Central memory CD4-positive, alpha-beta T cell (primary cell): Measurements from ENCODE around the gene CGB3.
A peak's percentile ranks its signal among the peaks of the same experiment; 100 is the strongest.
"Not testable (repeated sequence)": the region's sequence is repeated elsewhere in the genome, so short reads cannot be mapped to it uniquely, and the experiment has no call there.

Experiments used
- DNase-seq: peaks from one replicate; pipeline ENCODE4 v3.0.0; 2022

The CGB3 gene

DNA sequence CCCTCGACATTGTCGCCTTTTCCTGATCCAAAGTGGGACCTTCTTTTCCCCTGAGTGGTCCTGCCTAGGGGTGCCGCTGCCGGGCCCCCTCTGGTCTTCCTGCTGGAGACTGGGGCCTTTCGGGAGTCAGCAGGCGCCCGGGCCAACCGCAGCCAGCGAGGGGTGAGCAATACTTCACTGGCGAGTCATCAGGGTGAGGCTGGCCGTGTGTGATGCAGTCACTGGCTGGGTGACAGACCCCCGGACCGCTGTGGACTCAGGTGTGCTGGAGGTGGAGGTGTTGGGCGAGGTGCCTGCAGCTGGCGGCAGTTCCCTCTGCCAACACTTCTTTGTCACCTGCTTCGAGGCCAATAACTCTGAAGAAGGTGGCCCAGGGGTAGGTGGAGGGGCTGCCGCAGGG is 18.0 kb upstream of the CGB3 start:
- no peak for DNase-seq

DNA sequence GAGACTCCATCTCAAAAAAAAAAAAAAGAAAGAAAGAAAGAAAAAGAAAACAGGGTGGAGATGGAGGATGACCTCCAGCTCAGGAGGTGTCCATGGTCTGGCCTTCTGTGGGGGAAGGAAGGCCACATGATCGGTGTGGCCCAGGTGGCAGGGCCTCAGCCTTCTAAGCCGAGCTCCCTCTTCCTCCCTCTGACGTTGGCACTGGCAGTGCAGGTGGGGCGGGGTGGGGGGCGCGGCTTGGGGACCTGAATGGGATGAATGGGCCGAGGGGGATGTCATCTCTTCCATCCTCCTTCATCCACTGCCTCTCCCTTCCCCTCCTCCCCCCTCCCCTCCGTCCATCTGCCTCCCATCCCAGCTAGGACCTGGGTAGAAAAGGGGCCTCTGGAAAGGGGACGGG is 15.6 kb upstream of the CGB3 start:
- DNase-seq: not testable (repeated sequence)

DNA sequence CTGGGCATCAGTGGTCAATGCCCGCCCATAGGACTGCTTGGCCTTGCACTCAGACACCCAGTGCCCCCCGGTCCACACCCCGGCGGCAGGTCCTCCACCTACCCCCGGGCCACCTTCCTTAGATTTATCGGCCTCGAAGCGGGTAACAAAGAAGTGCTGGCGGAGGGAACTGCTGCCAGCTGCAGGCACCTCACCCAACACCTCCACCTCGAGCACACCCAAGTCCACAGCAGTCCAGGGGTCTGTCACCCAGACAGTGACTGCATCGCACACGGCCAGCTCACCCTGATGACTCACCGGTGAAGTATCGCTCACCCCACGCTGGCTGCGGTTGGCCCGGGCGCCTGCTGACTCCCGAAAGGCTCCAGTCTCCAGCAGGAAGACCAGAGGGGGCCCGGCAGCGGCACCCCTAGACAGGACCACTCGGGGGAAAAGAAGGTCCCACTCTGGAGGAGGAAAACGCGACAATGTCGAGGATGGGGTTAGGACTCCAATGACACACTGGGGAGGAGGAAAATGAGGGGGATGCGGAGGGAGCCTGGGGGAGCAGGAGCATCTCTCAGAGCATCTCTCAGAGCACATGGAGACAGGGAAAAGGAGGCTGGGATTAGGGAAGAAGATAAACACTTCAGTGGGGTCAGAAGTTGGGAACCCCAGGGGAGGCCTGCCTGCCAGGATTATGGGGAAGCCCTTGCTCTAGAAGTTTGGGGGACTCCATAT is 14.6 kb upstream of the CGB3 start:
- DNase-seq: not testable (repeated sequence)

DNA sequence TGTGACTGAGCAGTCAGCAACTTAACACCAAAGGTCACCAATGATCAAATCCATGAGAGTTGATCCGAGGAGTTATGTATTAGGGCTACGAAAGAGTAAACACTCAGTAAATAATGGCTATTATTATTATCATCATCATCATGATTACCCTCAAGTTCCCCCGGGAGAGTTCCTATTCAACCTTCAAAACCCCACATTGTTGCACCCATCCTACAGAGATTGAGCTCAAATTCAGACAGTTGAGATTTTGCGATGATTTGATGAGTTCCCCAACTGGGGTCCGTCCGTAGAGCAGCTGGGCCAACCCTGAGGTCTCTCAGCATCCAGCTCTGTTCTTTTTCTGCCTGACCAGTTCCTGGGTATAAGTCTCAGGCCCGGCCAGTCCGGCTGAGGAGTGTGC is 14.0 kb upstream of the CGB3 start:
- not testable (repeated sequence) for DNase-seq

DNA sequence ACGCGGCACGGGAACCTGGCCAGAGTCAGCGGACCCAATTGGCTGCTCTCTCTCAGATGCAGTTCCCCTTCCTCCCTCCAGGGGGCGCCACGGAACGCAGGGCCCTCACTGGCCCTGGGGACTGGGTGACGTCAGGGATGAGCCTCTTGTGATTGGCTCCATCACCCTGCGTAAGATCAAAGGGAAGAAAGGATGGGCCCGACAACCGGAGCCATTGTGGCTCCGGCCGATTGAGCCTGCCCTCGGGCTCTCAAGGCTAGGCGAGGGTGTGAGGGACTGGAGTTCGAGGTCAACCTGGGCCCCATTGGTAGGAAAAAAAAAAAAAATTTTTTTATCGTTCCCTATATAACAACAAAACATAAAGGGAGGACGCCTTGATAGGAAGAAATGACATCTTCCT is 12.7 kb upstream of the CGB3 start, which contains the start of gene CGB1:
CGB1 (minus strand) TSS at position 81 of the 400 bp plus-strand sequence. CDS start 184 bp downstream, outside the sequence.
- not testable (repeated sequence) for DNase-seq

DNA sequence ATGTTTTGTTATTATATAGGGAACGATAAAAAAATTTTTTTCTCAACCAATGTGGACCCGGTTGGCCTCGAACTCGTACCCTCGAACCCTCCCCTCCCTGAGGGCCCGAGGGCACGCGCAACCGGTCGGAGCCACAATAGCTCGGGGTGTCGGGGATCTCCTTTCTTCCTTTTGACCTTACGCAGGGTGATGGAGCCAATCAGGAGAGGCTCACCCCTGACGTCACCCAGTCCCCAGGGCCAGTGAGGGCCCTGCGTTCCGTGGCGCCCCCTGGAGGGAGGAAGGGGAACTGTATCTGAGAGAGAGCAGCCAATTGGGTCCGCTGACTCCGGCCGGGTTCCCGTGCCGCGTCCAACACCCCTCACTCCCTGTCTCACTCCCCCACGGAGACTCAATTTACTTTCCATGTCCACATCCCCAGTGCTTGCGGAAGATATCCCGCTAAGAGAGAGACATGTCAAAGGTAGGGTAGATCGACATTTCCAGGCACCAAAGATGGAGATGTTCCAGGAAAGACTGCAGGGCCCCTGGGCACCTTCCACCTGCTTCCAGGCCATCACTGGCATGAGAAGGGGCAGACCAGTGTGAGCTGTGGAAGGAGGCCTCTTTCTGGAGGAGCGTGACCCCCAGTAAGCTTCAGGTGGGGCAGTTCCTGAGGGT is 7.6 kb upstream of the CGB3 start, which contains the start of gene CGB2:
CGB2 (plus strand) TSS at position 249 of the 660 bp plus-strand sequence; CDS start at position 455, 206 bp downstream.
- DNase-seq: peak; percentile 51

DNA sequence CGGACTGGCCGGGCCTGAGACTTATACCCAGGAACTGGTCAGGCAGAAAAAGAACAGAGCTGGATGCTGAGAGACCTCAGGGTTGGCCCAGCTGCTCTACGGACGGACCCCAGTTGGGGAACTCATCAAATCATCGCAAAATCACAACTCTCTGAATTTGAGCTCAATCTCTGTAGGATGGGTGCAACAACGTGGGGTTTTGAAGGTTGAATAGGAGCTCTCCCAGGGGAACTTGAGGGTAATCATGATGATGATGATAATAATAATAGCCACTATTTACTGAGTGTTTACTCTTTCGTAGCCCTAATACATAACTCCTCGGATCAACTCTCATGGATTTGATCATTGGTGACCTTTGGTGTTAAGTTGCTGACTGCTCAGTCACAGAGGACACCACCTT is 6.2 kb upstream of the CGB3 start:
- DNase-seq: not testable (repeated sequence)

DNA sequence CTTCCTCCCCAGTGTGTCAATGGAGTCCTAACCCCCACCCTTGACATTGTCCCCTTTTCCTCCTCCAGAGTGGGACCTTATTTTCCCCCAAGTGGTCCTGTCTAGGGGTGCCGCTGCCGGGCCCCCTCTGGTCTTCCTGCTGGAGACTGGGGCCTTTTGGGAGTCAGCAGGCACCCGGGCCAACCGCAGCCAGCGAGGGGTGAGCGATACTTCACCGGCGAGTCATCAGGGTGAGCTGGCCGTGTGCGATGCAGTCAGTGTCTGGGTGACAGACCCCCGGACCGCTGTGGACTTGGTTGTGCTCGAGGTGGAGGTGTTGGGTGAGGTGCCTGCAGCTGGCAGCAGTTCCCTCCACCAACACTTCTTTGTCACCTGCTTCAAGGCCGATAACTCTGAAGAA is 5.6 kb upstream of the CGB3 start:
- not testable (repeated sequence) for DNase-seq

DNA sequence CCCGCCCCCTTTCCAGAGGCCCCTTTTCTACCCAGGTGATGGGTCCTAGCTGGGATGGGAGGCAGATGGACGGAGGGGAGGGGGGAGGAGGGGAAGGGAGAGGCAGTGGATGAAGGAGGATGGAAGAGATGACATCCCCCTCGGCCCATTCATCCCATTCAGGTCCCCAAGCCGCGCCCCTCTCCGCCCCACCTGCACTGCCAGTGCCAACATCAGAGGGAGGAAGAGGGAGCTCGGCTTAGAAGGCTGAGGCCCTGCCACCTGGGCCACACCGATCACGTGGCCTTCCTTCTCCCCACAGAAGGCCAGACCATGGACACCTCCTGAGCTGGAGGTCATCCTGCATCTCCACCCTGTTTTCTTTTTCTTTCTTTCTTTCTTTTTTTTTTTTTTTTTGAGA is 4.6 kb upstream of the CGB3 start:
- not testable (repeated sequence) for DNase-seq

DNA sequence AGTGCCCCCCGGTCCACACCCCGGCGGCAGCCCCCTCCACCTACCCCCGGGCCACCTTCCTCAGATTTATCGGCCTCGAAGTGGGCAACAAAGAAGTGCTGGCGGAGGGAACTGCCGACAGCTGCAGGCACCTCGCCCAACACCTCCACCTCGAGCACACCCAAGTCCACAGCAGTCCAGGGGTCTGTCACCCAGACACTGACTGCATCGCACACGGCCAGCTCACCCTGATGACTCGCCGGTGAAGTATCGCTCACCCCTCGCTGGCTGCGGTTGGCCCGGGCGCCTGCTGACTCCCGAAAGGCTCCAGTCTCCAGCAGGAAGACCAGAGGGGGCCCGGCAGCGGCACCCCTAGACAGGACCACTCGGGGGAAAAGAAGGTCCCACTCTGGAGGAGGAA is 1.5 kb upstream of the CGB3 start:
- DNase-seq: not testable (repeated sequence)

DNA sequence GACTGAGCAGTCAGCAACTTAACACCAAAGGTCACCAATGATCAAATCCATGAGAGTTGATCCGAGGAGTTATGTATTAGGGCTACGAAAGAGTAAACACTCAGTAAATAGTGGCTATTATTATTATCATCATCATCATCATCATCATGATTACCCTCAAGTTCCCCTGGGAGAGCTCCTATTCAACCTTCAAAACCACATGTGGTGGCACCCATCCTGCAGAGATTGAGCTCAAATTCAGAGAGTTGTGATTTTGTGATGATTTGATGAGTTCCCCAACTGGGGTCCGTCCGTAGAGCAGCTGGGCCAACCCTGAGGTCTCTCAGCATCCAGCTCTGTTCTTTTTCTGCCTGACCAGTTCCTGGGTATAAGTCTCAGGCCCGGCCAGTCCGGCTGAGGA is 955 bp upstream of the CGB3 start:
- DNase-seq: not testable (repeated sequence)

DNA sequence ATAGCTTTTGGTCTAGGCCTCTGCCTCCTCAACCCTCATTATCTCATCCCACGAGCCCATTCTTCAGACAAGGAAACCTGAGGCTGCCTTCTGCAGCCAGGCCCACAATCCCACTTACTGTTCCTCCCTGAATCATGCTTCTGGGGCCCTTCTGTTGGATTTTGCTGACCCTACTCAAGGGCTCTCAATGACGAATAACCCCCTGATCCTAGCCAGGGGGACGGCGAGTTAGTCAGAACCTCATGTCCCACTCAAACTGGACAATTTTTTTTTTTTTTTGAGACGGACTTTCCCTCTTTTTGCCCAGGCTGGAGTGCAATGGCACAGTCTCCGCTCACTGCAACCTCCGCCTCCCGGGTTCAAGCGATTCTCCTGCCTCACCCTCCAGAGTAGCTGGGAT is 2.0 kb downstream of the CGB3 start:
- no peak for DNase-seq

DNA sequence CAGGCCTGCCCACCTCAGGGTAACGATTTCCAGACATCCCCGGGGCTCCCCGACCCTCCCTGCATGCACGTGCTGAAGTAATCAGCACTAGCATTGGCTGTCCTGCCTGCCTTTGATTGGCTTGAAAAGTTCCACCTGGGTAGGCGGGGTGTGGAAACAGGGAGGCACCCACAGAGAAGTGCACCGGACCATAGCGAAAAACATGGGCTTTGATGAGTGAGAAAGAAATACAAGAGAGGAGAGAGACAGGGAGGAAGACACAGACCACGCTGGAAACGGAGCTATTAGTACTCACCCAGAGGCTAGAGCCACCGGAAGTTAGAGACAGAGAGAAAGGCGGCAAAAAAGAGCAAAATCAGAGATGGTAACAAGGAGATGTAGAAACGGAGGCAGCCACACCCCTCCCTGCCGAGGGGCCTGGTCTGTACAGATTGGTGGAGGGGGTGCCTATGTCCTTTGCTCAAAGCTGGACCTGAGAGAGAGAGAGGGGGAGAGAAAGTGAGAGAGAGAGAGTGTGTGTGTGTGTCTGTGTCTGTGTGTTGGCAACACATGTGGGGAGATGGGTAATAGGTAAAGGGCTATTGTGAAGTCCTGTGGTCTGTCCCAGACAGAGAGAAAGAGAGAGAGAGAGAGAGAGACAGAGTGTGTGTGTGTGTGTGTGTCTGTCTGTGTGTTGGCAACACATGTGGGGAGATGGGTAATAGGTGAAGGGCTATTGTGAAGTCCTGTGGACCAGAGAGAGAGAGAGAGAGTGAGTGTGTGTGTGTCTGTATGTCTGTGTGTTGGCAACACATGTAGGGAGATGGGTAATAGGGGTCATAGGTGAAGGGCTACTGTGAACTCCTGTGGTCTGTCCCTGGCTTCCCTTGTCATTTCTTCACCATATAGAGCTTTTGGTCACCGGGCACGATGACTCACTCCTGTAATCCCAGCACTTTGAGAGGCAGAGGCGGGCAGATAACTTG is 2.9 kb downstream of the CGB3 start:
- no peak for DNase-seq

DNA sequence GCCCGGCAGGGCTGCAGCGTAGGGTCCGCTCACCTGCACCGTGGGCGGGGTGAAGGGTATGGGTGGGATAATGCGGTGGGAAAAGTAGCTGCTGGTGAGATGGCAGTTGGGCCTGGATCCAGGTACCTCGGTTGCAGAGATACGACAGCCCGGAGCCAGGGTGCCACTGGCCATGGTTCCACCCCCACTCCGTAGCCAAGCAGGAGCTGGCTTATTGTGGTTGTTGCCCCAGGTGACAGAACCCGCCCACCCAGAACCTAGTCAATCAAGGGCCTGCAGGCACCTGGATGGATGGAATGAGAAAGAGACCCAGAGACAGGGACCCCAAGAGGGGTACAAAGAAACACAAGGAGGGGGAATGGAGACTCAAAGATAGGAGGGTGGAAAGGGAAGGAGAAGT is 3.8 kb downstream of the CGB3 start:
- no peak for DNase-seq

DNA sequence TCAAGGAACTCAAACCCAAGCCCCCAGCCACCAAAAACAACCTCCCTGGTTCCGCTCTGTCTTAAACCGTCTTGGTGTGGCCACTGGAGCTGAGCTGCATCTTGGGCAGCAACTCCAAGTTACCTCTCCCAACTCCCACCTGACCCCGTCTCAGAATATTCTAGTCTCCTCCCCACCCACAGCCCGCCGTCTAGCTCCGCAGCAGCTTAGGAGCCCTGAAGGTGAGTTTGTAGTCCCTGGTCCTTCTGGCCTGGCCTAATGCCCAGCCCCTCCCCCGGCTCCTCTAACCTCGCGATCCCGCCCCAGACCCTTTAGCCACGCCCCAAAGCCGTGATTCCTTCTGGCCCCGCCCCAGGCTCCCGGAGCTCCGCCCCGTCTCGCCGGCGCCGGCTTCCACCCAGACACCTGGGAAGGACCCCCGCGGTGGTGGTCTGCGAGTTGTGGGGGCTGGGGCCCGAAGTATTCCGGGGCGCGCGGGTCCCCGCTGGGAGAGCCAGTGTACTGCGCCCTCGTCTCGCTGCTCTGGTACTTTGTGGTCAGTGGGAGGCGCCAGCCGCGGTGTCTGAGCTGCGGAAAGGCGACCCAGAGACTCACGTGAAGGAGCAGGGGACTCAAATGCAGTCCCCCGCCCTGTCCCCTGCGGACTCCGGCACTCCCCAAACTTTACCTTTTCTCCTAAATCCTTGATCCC is 4.7 kb downstream of the CGB3 start:
- peak; percentile 40 for DNase-seq

DNA sequence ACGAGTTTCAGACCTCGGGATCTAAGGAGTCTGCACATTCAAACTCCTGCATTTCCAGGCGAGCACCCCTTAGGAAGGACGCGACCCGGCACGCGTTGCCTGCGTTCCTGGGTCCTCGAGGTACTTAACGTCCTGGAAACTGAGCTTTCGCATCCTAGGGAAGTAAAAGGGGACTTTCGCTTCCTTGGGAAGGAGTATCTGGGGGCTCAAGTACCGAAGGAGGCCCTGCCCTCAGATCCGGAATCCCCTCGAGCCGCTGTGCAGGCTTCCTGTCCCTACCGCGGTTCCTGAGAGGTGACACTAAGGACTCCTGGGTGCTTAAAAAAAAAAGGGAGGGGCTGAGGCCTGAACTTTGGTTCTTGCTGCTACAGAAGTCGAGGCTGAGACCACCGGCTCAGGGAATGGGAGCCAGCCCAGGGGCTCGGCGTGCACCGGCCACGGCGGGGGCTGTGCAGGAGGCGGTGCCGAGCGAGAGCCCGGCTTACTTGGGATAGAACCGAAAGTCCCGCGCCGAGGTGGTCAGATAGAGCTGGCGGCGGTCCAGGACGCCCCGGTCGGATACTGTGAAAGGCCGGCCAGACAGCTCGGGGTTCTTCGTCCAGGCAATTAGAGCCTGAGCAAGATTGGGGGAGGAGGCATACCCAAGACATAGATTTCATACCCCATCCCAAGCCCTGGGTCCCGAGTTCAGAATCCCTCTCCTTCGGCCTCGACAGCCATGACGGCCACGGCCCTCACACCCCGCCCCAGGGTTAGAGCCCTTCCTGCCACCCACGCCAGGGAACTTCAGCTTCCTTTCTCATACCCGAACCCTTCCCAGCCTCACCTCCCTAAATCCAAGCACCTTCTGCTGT is 5.5 kb downstream of the CGB3 start:
- DNase-seq: peak; percentile 27

DNA sequence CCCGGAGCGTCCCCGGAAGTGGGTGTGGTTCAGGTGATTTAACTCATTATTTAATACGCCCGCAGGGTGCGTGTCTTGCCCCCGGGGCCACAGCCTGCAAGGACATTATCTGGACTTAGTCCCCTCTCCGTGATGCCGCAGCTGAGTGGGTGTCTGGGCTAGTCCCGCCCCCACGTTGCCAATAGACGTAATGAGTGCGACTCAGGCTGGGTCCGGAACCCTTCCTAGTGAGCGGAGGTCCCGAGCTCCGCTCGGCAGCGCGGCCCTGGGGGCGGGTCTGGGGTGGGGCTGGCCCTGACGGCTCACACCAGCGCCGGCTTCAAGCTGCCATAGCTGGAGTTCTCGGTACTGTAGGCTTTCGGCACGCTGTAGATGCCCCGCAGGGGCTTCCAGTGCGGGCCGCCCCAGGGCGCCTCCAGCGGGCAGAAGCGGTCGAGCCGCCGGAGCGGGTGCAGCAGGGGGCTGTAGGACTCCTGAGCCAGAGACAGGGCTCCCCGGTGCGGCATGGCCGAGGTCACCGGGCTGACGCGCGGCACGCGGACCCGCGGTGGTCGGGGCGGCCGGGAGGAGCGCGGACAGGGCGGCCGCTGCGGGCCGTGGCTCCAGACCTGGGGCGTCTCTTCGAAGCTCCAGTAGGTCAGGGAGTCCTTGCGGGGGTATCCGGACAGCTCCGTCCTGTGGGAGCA is 6.3 kb downstream of the CGB3 start:
- peak; percentile 62 for DNase-seq

DNA sequence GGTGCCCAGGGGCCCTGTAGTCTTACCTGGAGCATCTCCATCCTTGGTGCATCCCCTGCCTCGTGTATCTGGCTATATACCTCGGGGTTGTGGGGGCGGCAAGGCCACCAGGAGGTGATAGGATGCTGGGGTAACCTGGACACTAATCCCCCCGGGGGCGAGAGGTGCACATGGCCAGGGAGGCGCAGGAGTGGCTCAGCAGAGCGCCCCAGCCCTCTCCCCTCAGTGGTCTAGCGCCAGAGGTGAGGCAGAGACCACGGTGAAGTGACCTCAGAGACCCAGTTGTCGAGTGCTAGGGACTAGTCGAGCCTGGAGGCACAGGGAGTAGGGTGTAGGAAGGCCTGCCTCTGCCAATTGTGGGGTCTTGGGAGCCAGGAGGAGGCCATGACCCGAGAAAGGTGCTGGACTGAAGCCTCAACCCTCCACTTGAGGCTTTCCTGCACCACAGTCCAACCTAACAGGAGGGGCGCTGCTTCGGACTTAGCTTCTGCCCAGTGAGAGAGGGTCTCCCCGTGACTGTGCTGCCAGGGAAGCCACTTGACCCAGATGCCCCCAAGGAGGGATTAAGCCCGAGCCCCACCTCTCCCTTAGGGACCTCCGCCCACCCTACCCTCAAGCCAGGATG is 7.0 kb downstream of the CGB3 start, which contains the start of gene LHB:
LHB (minus strand) TSS at position 51 of the 625 bp plus-strand sequence; CDS start at position 41, 10 bp downstream.
- DNase-seq: no peak

DNA sequence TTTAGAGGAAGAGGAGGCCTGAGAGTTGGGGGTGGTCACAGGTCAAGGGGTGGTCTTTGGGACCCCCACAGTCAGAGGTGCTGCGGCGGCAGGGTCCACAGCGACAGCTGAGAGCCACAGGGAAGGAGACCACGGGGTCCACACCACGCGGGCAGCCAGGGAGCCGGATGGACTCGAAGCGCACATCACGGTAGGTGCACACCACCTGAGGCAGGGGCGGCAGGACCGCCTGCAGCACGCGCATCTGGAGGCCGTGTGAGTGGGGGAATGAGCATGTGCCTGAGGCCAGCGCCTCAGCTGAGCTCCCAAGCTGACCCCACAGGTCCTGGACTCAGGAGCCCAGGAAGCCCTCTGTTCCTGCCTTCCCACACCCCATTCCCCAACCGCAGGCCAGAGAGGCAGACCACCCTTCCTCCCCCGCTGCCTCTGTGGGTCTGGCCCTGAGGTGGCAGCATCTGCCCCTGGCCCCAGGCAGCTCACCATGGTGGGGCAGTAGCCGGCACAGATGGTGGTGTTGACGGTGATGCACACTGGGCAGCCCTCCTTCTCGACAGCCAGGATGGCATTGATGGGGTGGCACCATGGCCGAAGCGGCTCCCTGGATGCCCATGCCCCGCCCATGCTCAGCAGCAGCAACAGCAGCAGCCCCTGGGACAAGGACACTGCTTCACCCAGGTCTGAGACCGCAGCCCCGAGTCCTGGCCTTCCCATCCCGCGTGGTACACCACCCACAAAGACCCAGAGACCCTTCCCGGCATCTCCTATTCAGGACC is 7.9 kb downstream of the CGB3 start:
- DNase-seq: no peak
